HepG2 (cell line): Measurements from ENCODE around the gene UQCR11. TPM values are rescaled to one million over a fixed set of nuclear protein-coding genes. Genes with fewer than 3 reads are reported as not detected.

Experiments
- CHD4 ChIP-seq: fragments of 200-600 bp; sonication (generic); IDR thresholded peaks from 2 replicates; pipeline ENCODE4 v1.7.0; 2017; ENCODE audit warnings: mild to moderate bottlenecking, low read length, borderline replicate concordance
- MYPOP ChIP-seq: sonication (generic); formaldehyde crosslinking; IDR thresholded peaks from 2 replicates; pipeline ENCODE4 v1.8.1; 2023; ENCODE audit warnings: mild to moderate bottlenecking, moderate library complexity, missing genetic modification reagents
- POLR2G ChIP-seq: fragments of 200-400 bp; formaldehyde crosslinking; IDR thresholded peaks from 2 replicates; pipeline ENCODE4 v1.6.1; 2018; ENCODE audit warnings: mild to moderate bottlenecking, low read depth, low read length, moderate library complexity
- TEAD3 ChIP-seq: optimal IDR thresholded peaks from 2 replicates; pipeline ENCODE3; 2016; ENCODE audit warnings: borderline replicate concordance
- ZMYM2 ChIP-seq: sonication (generic); formaldehyde crosslinking; IDR thresholded peaks from 2 replicates; pipeline ENCODE4 v1.8.0; 2022; ENCODE audit warnings: mild to moderate bottlenecking, missing genetic modification reagents
- ZNF235 ChIP-seq: sonication (generic); formaldehyde crosslinking; IDR thresholded peaks from 2 replicates; pipeline ENCODE4 v1.8.1; 2023; ENCODE audit warnings: mild to moderate bottlenecking, missing genetic modification reagents, borderline replicate concordance
- ZNF407 ChIP-seq: sonication (generic); formaldehyde crosslinking; IDR thresholded peaks from one replicate; pipeline ENCODE4 v1.5.1; 2020; ENCODE audit warnings: mild to moderate bottlenecking, missing genetic modification reagents; ENCODE audit errors: not compliant biosample characterization
- ZNF678 ChIP-seq: sonication (generic); formaldehyde crosslinking; IDR thresholded peaks from 2 replicates; pipeline ENCODE4 v1.4.0; 2020; ENCODE audit warnings: mild to moderate bottlenecking, missing genetic modification reagents
- polyA plus RNA-seq, 8 experiments: library from polyadenylated mRNA; depleted of rRNA in 3 of 8; stranded (reverse) in 7 of 8; unstranded in 1 of 8; fragments of >200 nt; fragmentation: Illumina TruSeq in 4 of 8; extraction: Trizol in 4 of 8; gene quantifications; 2 replicates each; pipeline versions ENCODE4 v1.2.1 to v1.2.3, GENCODE V29; 2011 to 2016; ENCODE audit warnings: low read depth in 4 of 8, missing spikeins in 1 of 8, mixed read lengths in 1 of 8; ENCODE audit not compliant: insufficient read depth in 1 of 8
- total RNA-seq, 5 experiments: library from RNA; depleted of rRNA; stranded (reverse); fragments of >200 nt; fragmentation: Illumina TruSeq; extraction: Trizol; gene quantifications; 2 replicates each; pipeline ENCODE4 v1.2.3, GENCODE V29; 2016; ENCODE audit warnings: low read depth in 1 of 5
- TF ChIP-seq, protein P1 (sequence below): IDR thresholded peaks from 2 replicates; pipeline ENCODE4 v1.6.1; 2016; ENCODE audit warnings: missing compliant biosample characterization, missing genetic modification reagents, borderline replicate concordance
- TF ChIP-seq, protein P2 (sequence below): sonication (generic); formaldehyde crosslinking; IDR thresholded peaks from 2 replicates; pipeline ENCODE4 v1.4.0; 2020; ENCODE audit warnings: missing genetic modification reagents

Gene UQCR11
- total and polyA plus RNA-seq, 2 of the 13 experiments (the other 11 are each of a cell fraction or from before 2014, with no cell fraction given) = 125 to 214 TPM

DNA sequence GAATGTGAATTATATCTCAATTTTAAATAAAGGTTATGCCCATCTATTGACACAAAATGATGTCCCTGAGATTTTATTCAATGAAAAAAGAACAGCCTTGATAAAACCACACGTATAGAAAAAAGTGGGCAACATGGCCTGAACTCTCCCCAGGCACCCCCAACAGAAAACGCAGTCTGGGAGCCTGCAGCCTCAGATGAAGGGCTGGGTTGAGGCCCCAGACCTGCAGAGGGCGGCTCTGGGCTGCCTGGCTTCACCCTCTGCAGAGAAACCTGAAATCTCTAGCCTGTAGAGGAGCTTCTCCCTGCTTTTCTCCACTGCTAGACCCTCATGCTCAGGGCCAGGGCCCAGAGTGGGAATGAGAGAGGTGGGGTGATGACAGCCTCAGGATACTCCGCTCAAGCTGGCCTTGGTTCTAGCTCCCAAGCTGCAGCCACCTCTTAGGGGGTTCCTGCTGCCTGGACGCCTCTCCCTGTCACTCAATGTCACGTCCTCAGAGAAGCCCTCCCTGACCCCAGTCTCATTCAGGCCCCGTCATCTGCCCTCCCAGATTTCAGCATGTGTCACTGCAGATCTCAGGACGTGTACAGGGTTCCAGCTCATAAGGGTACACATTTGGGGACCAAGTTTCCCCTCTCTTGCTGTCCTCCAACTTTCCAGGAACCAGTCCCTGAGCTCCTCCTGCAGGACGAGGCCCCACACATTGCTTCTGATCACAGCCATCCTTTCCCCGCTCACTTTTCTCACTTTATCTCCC, 14.4 kb downstream of the UQCR11 start (continued):
- TF ChIP-seq ZNF407 (CRISPR knock-in tag) (no peak), TEAD3 (no peak), ZMYM2 (CRISPR knock-in tag) (no peak), MYPOP (peak; percentile 36; the same call in 1 of the 2 replicates), POLR2G (peak; percentile 73), ZNF235 (0 out of 2 replicates have a peak, but pooled peaks have one; percentile 50), CHD4 (no peak), ZNF678 (CRISPR knock-in tag) (no peak)
- TF ChIP-seq, protein P1, sequence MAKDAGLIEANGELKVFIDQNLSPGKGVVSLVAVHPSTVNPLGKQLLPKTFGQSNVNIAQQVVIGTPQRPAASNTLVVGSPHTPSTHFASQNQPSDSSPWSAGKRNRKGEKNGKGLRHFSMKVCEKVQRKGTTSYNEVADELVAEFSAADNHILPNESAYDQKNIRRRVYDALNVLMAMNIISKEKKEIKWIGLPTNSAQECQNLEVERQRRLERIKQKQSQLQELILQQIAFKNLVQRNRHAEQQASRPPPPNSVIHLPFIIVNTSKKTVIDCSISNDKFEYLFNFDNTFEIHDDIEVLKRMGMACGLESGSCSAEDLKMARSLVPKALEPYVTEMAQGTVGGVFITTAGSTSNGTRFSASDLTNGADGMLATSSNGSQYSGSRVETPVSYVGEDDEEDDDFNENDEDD (CRISPR knock-in tag) = no peak
- TF ChIP-seq, protein P2, sequence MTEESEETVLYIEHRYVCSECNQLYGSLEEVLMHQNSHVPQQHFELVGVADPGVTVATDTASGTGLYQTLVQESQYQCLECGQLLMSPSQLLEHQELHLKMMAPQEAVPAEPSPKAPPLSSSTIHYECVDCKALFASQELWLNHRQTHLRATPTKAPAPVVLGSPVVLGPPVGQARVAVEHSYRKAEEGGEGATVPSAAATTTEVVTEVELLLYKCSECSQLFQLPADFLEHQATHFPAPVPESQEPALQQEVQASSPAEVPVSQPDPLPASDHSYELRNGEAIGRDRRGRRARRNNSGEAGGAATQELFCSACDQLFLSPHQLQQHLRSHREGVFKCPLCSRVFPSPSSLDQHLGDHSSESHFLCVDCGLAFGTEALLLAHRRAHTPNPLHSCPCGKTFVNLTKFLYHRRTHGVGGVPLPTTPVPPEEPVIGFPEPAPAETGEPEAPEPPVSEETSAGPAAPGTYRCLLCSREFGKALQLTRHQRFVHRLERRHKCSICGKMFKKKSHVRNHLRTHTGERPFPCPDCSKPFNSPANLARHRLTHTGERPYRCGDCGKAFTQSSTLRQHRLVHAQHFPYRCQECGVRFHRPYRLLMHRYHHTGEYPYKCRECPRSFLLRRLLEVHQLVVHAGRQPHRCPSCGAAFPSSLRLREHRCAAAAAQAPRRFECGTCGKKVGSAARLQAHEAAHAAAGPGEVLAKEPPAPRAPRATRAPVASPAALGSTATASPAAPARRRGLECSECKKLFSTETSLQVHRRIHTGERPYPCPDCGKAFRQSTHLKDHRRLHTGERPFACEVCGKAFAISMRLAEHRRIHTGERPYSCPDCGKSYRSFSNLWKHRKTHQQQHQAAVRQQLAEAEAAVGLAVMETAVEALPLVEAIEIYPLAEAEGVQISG (CRISPR knock-in tag) = peak; percentile 38; the same call in 1 of the 2 replicates
